ENCODE measurements around the gene PTK6. TPM values are rescaled to one million over a fixed set of nuclear protein-coding genes. Genes with fewer than 3 reads are reported as not detected.
"Not testable (repeated sequence)": the region's sequence is repeated elsewhere in the genome, so short reads cannot be mapped to it uniquely, and the experiment has no call there.

Gene PTK6
- total RNA-seq, 2 donors from 2014 or later = 0.56 TPM; not detected in 1

DNA sequence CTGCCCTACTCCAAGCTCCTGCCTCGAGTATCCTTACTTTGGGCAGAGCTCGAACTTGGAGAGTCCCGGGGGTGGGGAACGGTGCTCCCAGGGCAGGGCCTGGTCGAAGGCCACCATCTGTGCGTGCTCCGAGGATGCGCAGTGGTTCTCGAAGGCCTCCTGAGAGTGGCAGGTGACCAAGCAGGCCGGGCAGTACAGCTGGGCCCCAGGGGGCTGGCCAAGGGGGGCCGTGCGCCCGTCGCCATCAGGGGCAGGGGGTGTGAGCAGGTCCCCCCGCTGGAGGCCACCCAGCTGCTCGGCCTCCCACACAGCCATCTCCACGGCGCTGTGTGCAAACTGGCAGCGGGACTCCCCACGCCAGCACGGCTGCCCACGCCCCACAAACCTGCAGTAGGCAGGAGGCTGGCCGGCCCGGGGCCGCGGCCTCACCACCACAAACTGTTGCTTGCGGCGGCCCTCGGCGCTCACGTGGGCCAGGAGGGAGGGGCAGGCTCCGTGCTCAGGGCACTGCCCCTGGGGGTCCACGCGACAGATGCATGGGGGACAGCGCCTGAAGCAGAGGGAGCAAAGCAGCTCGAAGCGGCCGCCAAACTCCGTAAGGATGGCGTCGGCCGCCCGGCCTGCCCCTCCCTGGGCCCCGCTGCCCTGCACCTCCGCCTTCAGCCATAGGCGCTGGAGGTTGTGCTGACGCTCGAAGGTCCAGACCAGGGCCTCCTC, 35.1 kb upstream of the PTK6 start:
- peaks cover 5 to 11% of the 10 kb centered on the region in 2 donors for H3K4me1 ChIP-seq (ENCODE audit: control insufficient read depth in 1 of 2, low read depth in 2 of 2)
- no peaks in the 10 kb centered on the region for H3K36me3 ChIP-seq
- no peak for DNase-seq (ENCODE audit: low spot score)
- ATAC-seq (ENCODE audit: insufficient number of reproducible peaks, low FRiP score, low read depth) = no peak
- TF ChIP-seq, protein P1, sequence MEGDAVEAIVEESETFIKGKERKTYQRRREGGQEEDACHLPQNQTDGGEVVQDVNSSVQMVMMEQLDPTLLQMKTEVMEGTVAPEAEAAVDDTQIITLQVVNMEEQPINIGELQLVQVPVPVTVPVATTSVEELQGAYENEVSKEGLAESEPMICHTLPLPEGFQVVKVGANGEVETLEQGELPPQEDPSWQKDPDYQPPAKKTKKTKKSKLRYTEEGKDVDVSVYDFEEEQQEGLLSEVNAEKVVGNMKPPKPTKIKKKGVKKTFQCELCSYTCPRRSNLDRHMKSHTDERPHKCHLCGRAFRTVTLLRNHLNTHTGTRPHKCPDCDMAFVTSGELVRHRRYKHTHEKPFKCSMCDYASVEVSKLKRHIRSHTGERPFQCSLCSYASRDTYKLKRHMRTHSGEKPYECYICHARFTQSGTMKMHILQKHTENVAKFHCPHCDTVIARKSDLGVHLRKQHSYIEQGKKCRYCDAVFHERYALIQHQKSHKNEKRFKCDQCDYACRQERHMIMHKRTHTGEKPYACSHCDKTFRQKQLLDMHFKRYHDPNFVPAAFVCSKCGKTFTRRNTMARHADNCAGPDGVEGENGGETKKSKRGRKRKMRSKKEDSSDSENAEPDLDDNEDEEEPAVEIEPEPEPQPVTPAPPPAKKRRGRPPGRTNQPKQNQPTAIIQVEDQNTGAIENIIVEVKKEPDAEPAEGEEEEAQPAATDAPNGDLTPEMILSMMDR (IDR thresholded peaks at IDR 0.05) = no peak
- no peak overlapping the region for H3K4me3 ChIP-seq
- no peaks in the 10 kb centered on the region for H3K27me3 ChIP-seq (replicated peaks; ENCODE audit: insufficient read depth)
- no peaks in the 10 kb centered on the region for H3K9me3 ChIP-seq
- H3K27ac ChIP-seq = no peak overlapping the region

DNA sequence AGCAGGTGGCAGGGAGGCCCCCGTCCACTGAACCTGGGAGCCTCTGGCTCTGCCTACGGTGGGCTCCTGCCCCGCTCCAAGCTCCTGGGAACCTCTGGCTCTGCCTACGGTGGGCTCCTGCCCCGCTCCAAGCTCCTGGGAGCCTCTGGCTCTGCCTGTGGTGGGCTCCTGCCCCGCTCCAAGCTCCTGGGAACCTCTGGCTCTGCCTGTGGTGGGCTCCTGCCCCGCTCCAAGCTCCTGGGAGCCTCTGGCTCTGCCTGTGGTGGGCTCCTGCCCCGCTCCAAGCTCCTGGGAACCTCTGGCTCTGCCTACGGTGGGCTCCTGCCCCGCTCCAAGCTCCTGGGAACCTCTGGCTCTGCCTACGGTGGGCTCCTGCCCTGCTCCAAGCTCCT, 33.9 kb upstream of the PTK6 start:
- H3K36me3 ChIP-seq; H3K4me3 ChIP-seq; ATAC-seq (ENCODE audit: insufficient number of reproducible peaks, low FRiP score, low read depth); H3K27ac ChIP-seq; H3K27me3 ChIP-seq (replicated peaks; ENCODE audit: insufficient read depth); DNase-seq (ENCODE audit: low spot score); H3K9me3 ChIP-seq: not testable (repeated sequence)
- peaks cover 5 to 11% of the 10 kb centered on the region in 2 donors for H3K4me1 ChIP-seq (ENCODE audit: control insufficient read depth in 1 of 2, low read depth in 2 of 2)

DNA sequence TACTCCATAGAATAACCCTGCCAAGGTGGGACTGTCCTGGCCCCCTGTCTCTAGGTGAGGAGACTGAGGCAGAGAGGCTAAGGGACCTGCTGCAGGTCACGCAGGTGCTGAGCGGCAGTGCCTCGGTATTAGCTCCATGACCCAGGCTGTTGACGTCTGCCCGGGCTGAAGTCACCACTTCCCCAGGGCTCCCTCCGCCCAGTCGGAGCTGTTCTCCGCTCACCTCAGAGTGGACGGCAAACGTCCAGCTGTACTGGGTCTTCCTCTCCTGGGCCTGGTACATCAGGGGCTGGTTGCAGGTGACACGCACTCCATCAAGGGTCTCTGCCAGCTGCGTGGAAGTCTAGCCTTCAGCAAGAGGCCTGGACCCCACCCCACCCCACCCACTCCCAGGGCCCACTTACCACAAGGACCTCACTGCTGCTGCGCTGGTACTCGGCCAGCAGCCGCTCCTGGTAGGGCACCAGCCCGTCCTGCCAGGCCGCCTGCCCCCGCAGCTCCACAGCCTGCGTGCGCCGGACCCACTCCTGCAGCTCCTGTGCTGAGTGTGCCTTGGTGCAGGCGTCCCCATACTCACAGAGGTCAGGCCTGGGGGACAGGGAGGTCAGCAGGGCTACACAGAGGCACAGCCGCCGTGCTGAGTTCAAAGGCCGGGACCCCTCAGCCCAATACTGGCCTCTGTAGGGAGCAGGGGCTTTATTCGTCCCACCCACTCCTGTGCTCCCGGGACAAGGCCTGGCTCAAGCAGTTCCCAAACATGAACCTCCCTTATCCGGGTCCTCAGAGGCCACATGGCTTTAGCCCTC, 33.3 kb upstream of the PTK6 start:
- ATAC-seq (ENCODE audit: insufficient number of reproducible peaks, low FRiP score, low read depth) (no peak), DNase-seq (ENCODE audit: low spot score) (no peak)
- Histone ChIP-seq H3K36me3 (no peaks in the 10 kb centered on the region), H3K9me3 (no peaks in the 10 kb centered on the region), H3K27ac (no peak overlapping the region), H3K4me3 (no peak overlapping the region), H3K4me1 (ENCODE audit: control insufficient read depth in 1 of 2, low read depth in 2 of 2) (peaks cover 5 to 11% of the 10 kb centered on the region in 2 donors), H3K27me3 (replicated peaks; ENCODE audit: insufficient read depth) (no peaks in the 10 kb centered on the region)
- TF ChIP-seq, protein P1 (IDR thresholded peaks at IDR 0.05) = no peak

DNA sequence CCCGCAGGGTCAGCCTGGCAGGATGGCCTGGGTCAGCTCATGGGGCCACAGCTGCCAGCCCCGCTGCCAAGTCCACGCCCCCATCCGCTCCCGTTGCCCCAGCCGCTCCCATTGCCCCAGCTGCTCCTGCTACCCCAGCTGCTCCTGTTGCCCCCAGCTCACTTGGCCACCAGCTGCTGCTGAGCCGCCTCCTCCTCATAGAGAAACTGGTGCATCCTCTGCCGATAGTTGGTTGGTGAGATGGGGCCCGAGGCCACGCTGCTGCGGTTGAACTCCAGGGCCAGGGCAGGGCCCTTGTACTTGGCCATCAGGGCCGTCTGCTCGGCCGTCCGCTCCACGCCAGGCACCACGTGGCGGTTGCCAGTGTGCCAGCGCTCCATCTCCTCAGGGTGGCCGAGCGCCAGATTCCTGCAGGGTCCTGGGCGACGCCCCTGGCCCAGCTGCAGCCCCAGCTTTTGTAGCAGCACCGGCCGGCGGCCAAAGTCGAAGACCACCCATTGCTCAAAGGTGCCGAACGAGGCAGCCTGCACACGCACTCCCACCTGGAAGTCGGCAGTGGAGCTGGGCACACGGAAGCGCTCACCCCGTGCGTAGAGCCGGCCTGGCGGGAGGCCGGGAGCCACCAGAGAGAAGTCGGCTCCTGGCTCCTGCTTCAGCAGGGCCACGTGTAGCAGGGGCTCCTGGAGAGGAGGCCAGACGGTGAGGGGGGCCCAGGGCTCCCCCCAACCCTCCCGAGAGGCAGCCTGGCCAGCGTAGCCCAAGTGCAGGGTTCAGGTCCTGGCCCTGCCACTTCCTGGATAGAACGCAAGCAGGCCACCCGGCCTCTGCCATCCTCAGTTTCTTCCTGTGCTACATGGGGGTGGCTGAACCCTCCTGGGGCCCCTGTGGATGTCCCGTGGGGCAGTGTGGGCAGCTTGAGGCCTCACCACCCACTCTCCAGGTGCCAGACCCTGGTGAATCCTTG, 32.1 kb upstream of the PTK6 start:
- DNase-seq (ENCODE audit: low spot score) (no peak), ATAC-seq (ENCODE audit: insufficient number of reproducible peaks, low FRiP score, low read depth) (no peak)
- peaks cover 5 to 11% of the 10 kb centered on the region in 2 donors for H3K4me1 ChIP-seq (ENCODE audit: control insufficient read depth in 1 of 2, low read depth in 2 of 2)
- TF ChIP-seq, protein P1 (IDR thresholded peaks at IDR 0.05) = no peak
- H3K36me3 ChIP-seq = peaks cover 5% of the 10 kb centered on the region
- H3K27ac ChIP-seq = no peak overlapping the region
- no peaks in the 10 kb centered on the region for H3K27me3 ChIP-seq (replicated peaks; ENCODE audit: insufficient read depth)
- no peaks in the 10 kb centered on the region for H3K9me3 ChIP-seq
- H3K4me3 ChIP-seq = no peak overlapping the region

DNA sequence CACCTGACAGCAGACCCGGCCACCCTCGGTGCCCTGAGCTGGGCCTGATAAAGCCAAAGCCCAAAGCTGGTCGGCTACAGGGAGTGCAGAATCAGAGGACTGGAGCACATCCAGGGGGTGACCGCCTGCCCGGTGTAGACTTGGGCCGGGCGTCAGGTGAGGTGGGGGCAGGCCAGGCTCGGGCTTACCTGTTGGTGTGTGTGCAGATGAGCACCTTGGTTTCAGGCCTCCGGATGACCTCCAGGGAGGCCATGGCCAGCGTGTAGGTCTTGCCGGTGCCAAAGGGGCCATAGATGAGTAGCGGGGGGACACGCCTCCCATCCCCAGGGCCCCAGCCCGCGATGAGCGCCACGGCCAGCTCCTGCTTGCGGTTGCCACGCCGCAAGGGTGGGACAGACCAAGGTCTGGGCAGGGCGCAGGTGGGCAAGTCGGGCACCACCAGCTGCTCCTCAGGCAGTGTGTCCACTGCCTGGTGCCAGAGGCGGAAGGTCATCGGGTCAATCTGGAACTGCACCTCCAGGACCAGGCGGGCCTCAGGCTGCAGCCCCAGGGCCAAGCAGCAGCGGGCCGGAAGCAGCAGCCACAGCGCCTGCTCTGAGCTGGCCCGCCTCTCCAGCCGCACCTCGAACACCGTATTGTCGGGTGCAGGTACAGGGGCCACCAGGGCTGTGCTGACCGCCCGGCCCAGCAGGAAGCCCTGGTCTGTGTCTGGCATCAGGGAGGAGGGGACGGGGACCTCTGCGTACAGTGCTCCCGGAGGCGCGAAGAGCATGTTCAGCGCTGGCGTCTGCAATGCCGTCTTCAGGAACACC, 31.2 kb upstream of the PTK6 start:
- ATAC-seq (ENCODE audit: insufficient number of reproducible peaks, low FRiP score, low read depth) (no peak), DNase-seq (ENCODE audit: low spot score) (no peak)
- Histone ChIP-seq H3K27ac (no peak overlapping the region), H3K4me3 (peak overlapping the region; percentile 30), H3K4me1 (ENCODE audit: control insufficient read depth in 1 of 2, low read depth in 2 of 2) (peaks cover 3 to 8% of the 10 kb centered on the region in 2 donors), H3K9me3 (no peaks in the 10 kb centered on the region), H3K36me3 (peaks cover 5% of the 10 kb centered on the region), H3K27me3 (replicated peaks; ENCODE audit: insufficient read depth) (no peaks in the 10 kb centered on the region)
- TF ChIP-seq, protein P1 (IDR thresholded peaks at IDR 0.05) = no peak
